ENCODE results near the gene SUPV3L1.
"Not testable (repeated sequence)": the region's sequence is repeated elsewhere in the genome, so short reads cannot be mapped to it uniquely, and the experiment has no call there.

Gene SUPV3L1

DNA sequence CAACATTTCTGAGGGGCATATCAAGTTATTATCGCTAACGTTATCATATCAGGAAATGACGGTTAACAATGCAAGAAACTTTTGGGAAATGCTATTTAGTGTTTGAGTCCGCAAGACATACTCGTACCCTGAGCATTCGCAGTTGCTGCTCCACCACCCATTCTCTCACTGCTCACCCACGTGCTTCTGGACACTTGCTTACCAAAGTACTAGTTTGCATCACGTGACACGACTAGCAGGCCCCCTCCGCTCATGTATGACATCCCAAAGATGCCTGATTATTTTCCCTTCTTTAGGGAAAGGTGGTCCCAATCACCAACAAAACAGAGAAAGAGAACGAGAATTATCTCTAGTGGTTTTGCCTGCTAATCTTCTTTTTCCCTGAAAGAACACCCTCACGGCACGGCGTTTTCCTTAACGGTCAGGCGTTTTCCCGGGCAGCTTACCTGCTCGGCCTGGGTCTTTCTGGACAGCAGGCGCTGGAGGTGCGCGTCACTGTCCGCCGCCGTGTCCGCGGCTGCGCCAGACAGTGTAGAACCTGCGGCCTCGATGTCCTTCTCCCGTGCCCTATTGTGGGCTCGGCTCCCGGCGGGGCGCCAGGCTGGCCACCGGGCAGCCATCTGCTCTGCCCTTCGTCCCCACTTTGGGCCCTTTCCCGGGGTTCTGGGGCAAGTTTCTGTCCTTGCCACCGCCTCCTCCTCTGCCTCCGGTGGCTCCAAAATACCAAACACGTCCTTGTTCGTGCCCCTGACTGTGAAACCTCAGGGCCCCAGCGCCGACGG lies at the start of gene SUPV3L1:
Gene SUPV3L1, plus strand, starts transcription at position 492 of the 782 bp plus-strand sequence. Its CDS starts 58 bp downstream, at position 550.
- peak; percentile 97 to 98 for DNase-seq
- TF ChIP-seq GATA1 (IDR thresholded peaks at IDR 0.05; ENCODE audit: low read depth, low read length): no peak
- peak; percentile 88 for TF ChIP-seq POLR2A (IDR thresholded peaks at IDR 0.05; ENCODE audit: low read length)

DNA sequence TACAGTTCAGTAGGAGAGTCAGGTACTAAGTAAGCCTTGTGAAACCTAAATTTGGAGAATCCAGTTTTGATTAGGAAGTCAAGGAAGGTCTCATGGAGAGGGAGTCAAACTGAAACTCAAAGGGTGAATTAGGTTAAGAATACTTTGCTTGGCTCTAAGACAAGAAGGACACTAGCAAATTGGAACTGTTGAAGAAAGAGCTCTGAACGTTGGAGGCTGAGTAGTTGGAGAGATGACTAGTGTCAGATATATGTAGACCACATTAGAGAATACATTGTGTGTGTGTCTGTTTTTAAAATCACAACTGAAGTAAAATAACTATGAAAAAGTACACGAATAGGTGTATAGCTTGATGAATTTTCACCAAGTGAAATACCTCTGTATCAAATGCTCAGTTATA lies 49.8 kb upstream of the SUPV3L1 start:
- no peak for DNase-seq
- TF ChIP-seq POLR2A (IDR thresholded peaks at IDR 0.05; ENCODE audit: low read length): no peak
- TF ChIP-seq GATA1 (IDR thresholded peaks at IDR 0.05; ENCODE audit: low read depth, low read length): no peak

DNA sequence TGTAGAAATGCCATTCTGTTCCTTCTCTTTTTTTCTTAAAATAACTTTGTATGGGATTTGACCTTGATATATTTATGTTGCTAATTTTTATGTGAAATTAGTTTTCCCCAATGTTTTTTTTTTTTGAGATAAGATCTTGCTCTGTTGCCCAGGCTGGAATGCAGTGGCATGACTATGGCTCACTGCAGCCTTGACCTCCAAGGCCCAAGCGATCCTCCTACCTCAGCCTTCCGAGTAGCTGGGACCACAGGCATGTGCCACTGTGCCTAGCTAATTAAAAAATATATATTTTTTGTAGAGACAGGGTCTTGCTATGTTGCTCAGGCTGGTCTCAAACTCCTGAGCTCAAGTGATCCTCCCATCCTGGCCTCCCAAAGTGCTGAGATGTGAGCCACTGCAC lies 40.1 kb upstream of the SUPV3L1 start:
- DNase-seq: no peak
- TF ChIP-seq GATA1 (IDR thresholded peaks at IDR 0.05; ENCODE audit: low read depth, low read length) (no peak), POLR2A (IDR thresholded peaks at IDR 0.05; ENCODE audit: low read length) (no peak)

DNA sequence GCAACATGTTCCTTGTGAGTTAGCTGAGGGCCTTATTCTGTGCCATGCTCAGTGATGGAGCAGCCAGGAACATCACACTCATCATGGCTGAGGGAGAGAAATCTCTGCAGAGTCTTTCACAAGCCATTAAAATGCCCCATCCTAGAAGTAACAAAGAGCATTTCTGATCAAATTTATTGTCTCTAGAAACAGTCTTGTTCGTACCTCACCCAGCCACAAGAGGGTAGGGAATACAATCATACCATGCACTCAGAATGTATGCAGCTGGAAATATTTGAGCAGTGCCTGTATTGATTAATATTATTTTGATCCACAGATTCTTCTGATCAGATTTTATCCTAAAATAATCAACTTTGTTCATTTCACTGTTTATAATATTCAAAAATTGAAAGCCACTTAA lies 38.7 kb upstream of the SUPV3L1 start:
- no peak for TF ChIP-seq GATA1 (IDR thresholded peaks at IDR 0.05; ENCODE audit: low read depth, low read length)
- TF ChIP-seq POLR2A (IDR thresholded peaks at IDR 0.05; ENCODE audit: low read length): no peak
- no peak for DNase-seq

GRCh38 chr10:69142074-69142473 lies 38.0 kb upstream of the SUPV3L1 start:
- not testable (repeated sequence) for DNase-seq

DNA sequence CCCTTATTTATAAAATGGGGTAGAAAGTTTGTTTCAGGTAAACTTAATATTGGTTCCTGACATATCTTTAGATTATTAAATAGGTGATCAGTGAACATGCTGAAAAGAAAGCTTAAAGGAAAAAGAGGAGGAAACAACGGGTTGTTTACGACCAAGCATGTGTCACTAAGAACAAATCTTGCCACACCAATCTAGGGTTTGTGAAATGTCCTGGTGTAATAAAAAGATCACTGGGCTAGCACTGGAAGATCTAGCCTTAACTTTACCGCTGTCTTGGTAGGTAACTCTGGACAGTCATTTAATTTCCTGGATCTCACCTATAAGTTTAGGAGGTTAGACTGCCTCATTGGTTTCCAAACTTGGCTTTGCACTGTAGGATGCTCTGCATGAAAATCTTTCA lies 37.1 kb upstream of the SUPV3L1 start:
- TF ChIP-seq GATA1 (IDR thresholded peaks at IDR 0.05; ENCODE audit: low read depth, low read length): no peak
- no peak for TF ChIP-seq POLR2A (IDR thresholded peaks at IDR 0.05; ENCODE audit: low read length)

GRCh38 chr10:69145329-69145728 lies 34.7 kb upstream of the SUPV3L1 start:
- DNase-seq: no peak
- TF ChIP-seq POLR2A (IDR thresholded peaks at IDR 0.05; ENCODE audit: low read length): no peak
- TF ChIP-seq GATA1 (IDR thresholded peaks at IDR 0.05; ENCODE audit: low read depth, low read length): no peak

More for the DNA sequence above, 37.1 kb upstream of the SUPV3L1 start:
- DNase-seq: no peak

GRCh38 chr10:69145864-69146263 lies 34.2 kb upstream of the SUPV3L1 start:
- no peak for DNase-seq
- TF ChIP-seq POLR2A (IDR thresholded peaks at IDR 0.05; ENCODE audit: low read length): no peak
- no peak for TF ChIP-seq GATA1 (IDR thresholded peaks at IDR 0.05; ENCODE audit: low read depth, low read length)

DNA sequence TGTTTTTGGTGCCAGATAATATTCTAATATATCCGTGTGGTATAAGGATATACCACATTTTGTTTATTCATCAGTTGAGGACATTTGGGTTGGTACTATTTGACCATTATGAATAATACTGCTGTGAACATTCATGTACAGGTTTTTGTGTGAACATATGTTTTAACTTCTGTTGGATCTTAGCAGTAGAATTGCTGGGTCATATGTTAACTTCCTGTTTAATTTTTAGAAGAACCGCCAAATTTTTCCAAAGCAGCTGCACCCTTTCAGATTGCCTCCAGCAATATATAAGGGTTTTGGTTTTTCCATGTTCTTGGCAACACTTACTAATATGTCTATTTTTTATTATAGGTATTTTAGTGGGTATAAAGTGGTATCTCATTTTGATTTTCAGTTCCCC lies 33.3 kb upstream of the SUPV3L1 start:
- TF ChIP-seq POLR2A (IDR thresholded peaks at IDR 0.05; ENCODE audit: low read length): no peak
- DNase-seq: no peak

GRCh38 chr10:69151984-69152383 lies 28.1 kb upstream of the SUPV3L1 start:
- DNase-seq: peak in 1 of 2 experiments; percentile 21
- TF ChIP-seq POLR2A (IDR thresholded peaks at IDR 0.05; ENCODE audit: low read length): no peak
- TF ChIP-seq GATA1 (IDR thresholded peaks at IDR 0.05; ENCODE audit: low read depth, low read length): no peak

GRCh38 chr10:69153227-69153626 lies 26.8 kb upstream of the SUPV3L1 start:
- DNase-seq: no peak

DNA sequence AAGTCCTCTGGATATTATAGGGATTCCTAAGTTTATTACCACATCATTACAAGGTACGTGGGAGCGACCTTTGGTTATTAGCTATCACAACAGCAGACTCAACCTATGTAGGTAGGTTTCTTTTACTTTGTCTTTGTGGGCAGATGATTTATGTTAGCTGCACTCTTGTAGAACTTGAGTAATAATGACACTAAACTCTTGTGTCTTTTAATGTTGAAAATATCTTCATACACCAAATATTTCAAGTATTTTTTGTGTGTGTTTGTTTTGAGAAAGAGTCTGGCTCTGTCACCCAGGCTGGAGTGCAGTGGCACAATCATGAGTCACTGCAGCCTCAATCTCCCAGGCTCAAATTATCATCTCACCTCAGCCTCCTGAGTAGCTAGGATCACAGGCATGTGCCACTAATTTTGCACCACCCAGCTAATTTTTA lies 19.2 kb upstream of the SUPV3L1 start:
- no peak for TF ChIP-seq POLR2A (IDR thresholded peaks at IDR 0.05; ENCODE audit: low read length)
- no peak for TF ChIP-seq GATA1 (IDR thresholded peaks at IDR 0.05; ENCODE audit: low read depth, low read length)
- DNase-seq: peak; percentile 27 to 61

More at GRCh38 chr10:69153227-69153626, 26.8 kb upstream of the SUPV3L1 start:
- no peak for TF ChIP-seq GATA1 (IDR thresholded peaks at IDR 0.05; ENCODE audit: low read depth, low read length)
- no peak for TF ChIP-seq POLR2A (IDR thresholded peaks at IDR 0.05; ENCODE audit: low read length)

- DNase-seq: no peak
- TF ChIP-seq POLR2A (IDR thresholded peaks at IDR 0.05; ENCODE audit: low read length) (no peak), GATA1 (IDR thresholded peaks at IDR 0.05; ENCODE audit: low read depth, low read length) (no peak)
Measured at GRCh38 chr10:69168493-69168892, 11.5 kb upstream of the SUPV3L1 start.

- no peak for DNase-seq
Measured at GRCh38 chr10:69172241-69172982, 7.6 kb upstream of the SUPV3L1 start.

DNA sequence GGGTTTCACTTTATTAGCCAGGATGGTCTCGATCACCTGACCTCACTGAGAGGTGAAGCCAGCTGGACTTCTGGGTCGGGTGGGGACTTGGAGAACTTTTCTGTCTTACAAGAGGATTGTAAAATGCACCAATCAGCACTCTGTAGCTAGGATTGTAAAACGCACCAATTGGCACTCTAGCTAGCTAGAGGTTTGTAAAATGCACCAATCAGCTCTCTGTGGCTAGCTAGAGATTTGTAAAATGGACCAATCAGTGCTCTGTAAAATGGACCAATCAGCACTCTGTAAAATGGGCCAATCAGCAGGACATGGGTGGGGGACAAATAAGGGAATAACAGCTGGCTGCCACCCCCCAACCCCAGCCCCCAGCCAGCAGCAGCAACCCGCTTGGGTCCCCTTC lies 4.7 kb upstream of the SUPV3L1 start:
- DNase-seq: peak; percentile 9 to 21

More at GRCh38 chr10:69172241-69172982, 7.6 kb upstream of the SUPV3L1 start:
- TF ChIP-seq GATA1 (IDR thresholded peaks at IDR 0.05; ENCODE audit: low read depth, low read length): no peak
- no peak for TF ChIP-seq POLR2A (IDR thresholded peaks at IDR 0.05; ENCODE audit: low read length)
